Urinary bladder (tissue), 4 donors: ENCODE measurements around the gene BAD. TPM values are rescaled to one million over a fixed set of nuclear protein-coding genes. Genes with fewer than 3 reads are reported as not detected.

Experiments used
- DNase-seq: peaks from one replicate; pipeline ENCODE4 v3.0.0-alpha.2; 2015; ENCODE audit errors: extremely low spot score
- H3K27ac ChIP-seq: one replicate; pipeline ENCODE4 v1.5.1; 2013; ENCODE audit warnings: low read depth, mild to moderate bottlenecking, moderate library complexity
- H3K36me3 ChIP-seq: one replicate; pipeline ENCODE4 v1.6.1; 2013; ENCODE audit warnings: mild to moderate bottlenecking, moderate library complexity; ENCODE audit not compliant: insufficient read depth
- H3K4me1 ChIP-seq: one replicate; pipeline ENCODE4 v1.6.1; 2013; ENCODE audit warnings: mild to moderate bottlenecking, moderate library complexity; ENCODE audit not compliant: insufficient read depth
- H3K4me3 ChIP-seq: one replicate; pipeline ENCODE4 v1.5.1; 2013; ENCODE audit warnings: low read depth, low read length
- WGBS: extraction: QIAGEN DNeasy Blood & Tissue Kit; methylation state at CpG from one replicate; pipeline ENCODE4 v1.1.7; 2013; 5-methylcytosine and 5-hydroxymethylcytosine counted together
- polyA plus RNA-seq: library from polyadenylated mRNA; stranded (reverse); fragments of 200-250 nt; gene quantifications from one replicate; pipeline ENCODE4 v1.2.3, GENCODE V29; 2013
- total RNA-seq: library from RNA; depleted of rRNA; stranded (reverse); fragments of >200 nt; gene quantifications from one replicate; pipeline ENCODE4 v1.2.3, GENCODE V29; 2014
- donor health status: healthy with polysubstance abuse.
- donor health status: healthy.

The BAD gene
- total and polyA plus RNA-seq, 2 donors, result 34.2 to 111 TPM

DNA sequence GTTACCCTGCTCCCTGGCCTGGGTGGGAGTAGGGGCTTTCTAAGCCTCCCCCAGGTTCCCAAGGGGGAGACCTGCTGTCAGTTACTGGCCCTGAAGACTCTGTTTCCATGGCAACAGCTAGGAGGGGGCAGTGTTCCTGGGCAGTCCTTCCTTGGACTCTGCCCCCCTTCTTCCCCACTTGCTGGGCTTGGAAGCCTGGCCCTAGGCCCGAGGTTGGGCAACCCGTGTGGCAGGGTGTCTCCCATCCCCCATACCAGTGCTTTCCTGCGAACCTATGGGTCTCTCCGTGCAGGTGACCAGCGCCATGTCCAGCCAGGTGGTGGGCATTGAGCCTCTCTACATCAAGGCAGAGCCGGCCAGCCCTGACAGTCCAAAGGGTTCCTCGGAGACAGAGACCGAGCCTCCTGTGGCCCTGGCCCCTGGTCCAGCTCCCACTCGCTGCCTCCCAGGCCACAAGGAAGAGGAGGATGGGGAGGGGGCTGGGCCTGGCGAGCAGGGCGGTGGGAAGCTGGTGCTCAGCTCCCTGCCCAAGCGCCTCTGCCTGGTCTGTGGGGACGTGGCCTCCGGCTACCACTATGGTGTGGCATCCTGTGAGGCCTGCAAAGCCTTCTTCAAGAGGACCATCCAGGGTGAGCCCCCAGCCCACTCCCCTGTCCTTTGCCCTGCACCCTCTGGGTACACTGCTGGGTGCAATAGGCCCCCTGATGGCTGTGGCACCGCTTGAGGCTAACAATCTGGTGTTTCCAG lies 22.6 kb upstream of the BAD start:
- H3K4me3 ChIP-seq, result peak overlapping the region; percentile 73
- H3K36me3 ChIP-seq, result no peaks in the 10 kb centered on the region
- H3K4me1 ChIP-seq, result no peaks in the 10 kb centered on the region
- no peak overlapping the region for H3K27ac ChIP-seq
- DNase-seq, result no peak
- 81% methylated on average over 15 of the region's 15 CpGs for WGBS

DNA sequence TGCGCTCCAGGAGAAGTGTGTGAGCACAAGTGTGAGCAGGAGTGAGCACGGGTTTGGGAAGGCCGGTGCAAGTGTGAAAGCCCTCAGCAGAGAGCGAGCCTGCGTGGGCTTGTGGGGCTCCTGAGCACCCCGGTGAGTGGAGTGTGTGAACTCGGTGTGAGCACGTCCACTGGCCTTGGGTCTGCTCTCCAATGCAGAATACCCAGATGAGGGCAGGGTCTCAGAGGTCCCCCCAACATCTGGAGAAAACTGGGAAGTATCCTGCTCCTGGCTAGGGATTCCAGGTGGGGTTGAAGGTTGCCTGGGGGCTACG lies 22.1 kb upstream of the BAD start:
- no peaks in the 10 kb centered on the region for H3K36me3 ChIP-seq
- no peak for DNase-seq
- no peak overlapping the region for H3K27ac ChIP-seq
- H3K4me3 ChIP-seq, result peak overlapping the region; percentile 73
- no peaks in the 10 kb centered on the region for H3K4me1 ChIP-seq
- WGBS, result 31% methylated on average over 9 of the region's 9 CpGs

DNA sequence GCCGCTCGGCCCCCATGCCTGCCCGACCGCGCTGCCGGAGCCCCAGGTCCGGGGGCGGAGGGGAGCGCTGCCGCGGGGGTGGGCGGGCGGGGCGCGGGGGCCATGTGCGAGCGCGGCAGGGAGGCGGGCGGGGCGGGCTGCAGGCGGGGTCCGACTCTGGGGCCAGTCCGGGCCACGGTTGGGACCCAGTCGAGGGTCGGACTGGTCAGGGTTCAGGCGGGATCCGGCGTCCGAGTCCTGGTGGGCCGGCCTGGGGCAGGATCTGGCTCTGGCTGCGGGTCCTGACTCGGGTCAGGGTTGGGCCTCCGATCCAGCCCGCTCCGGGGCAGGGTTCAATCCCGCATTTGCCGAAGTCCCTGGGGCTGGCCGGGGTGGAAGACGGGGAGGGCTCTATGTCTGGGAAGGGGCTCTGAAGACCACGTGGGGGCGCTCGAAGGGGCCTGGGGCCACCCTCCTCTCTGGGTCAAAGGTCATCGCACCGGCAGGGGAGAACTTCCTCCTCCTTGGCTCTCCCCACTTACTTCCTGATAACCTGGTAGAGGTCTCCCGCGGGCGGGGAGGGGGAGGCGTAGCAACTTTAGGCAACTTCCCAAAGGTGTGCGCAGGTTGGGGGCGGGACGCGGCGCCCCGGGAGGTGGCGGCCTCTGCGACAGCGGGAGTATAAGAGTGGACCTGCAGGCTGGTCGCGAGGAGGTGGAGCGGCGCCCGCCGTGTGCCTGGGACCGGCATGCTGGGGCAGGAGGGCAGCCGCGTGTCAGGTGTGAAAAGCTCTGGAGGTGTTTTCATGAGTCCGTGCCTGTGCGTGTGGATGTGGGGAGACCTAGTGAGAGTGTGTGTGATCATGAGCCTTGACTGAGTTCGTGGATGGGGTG lies 21.5 kb upstream of the BAD start:
- Histone ChIP-seq H3K27ac (peak overlapping the region; percentile 70), H3K4me1 (no peaks in the 10 kb centered on the region), H3K36me3 (no peaks in the 10 kb centered on the region), H3K4me3 (peak overlapping the region; percentile 73)
- DNase-seq, result no peak
- 2% methylated on average over 71 of the region's 71 CpGs for WGBS

DNA sequence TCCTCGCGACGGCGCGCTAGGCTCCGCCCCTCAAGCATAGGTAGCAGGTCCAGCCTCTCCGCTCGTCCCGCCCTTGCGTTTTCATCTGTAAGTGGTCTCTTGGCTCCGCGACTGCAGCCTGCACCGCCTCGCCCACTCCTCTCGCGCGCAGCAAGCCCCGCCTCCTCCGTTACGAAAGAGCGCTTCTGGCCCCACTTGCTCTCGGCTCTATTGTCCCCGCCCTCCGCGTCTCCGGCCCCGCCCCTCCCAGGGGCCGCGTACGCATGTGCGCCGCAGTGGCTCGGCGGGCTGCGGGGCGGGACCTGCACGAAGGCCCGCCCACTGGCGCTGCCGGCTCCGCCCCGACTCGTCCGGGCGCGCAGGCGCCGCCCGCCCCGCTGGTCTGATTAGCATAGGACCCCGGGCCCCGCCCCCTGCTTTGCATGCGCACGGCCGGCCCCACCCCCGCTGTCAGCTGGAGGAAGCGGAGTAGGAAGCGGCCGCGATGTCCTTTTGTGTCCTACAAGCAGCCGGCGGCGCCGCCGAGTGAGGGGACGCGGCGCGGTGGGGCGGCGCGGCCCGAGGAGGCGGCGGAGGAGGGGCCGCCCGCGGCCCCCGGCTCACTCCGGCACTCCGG lies 20.7 kb upstream of the BAD start, which contains the start of gene ESRRA:
ESRRA (plus strand) TSS at position 450 of the 616 bp plus-strand sequence. CDS start 1,656 bp downstream, outside the sequence.
- Histone ChIP-seq H3K27ac (peak within 1 kb of the TSS; percentile 85), H3K4me1 (no peaks in the 10 kb centered on the region), H3K36me3 (no peaks in the 10 kb centered on the region), H3K4me3 (peak within 1 kb of the TSS; percentile 73)
- WGBS, result under 1% methylated on average over 81 of the region's 81 CpGs
- DNase-seq, result peak; percentile 92

DNA sequence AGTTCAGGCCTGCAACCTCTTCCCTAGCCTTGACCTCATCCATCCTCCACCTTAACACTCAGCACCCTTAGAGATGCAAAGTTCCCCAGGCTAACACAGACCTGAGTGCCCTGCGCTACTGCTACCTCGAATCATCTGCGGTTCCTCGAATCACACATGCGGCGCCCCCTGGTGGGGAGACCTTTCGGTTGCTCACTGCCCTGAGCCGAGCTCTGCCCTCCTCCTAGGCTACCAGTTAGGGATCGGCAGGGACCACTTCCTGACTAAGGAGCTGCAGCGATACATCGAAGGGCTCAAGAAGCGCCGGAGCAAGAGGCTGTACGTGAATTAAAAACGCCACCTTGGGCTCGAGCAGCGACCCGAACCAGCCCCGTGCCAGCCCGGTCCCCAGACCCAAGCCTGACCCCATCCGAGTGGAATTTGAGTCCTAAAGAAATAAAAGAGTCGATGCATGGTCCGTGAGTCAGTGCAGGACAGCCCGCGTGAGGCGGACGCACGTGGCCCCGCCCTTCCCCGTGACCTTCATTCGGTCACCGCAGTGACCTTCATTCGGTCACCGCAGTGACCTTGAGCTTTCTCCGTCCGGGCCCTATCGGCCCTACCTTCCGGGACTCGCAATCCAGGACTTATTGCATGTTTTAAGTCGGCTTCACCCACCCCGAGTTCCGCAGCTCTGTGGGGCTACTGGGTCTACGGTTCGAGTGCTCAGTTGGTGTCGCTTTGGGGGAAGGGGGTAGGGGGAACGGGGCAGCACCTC lies 20.0 kb upstream of the BAD start:
- Histone ChIP-seq H3K36me3 (no peaks in the 10 kb centered on the region), H3K27ac (peak overlapping the region; percentile 85), H3K4me3 (peak overlapping the region; percentile 37), H3K4me1 (no peaks in the 10 kb centered on the region)
- peak; percentile 71 for DNase-seq
- under 1% methylated on average over 46 of the region's 46 CpGs for WGBS

DNA sequence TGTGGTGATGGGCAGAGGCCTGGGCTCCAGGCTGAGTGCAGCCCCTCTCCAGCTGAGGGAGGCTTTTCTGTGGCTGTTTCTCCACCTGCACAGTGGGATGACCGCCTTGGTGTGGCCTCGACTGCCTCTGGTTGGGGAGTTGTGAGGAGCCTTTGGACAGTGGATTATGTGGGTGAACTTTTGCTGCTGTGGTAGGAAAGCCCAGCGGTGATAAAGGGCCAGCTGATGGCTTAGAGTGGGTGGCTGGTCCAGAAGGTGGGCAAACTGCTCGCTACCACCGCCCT lies 19.5 kb upstream of the BAD start:
- no peak overlapping the region for H3K4me3 ChIP-seq
- WGBS, result 57% methylated on average over 5 of the region's 5 CpGs
- H3K4me1 ChIP-seq, result peaks cover 3% of the 10 kb centered on the region
- no peak overlapping the region for H3K27ac ChIP-seq
- DNase-seq, result no peak
- H3K36me3 ChIP-seq, result no peaks in the 10 kb centered on the region

DNA sequence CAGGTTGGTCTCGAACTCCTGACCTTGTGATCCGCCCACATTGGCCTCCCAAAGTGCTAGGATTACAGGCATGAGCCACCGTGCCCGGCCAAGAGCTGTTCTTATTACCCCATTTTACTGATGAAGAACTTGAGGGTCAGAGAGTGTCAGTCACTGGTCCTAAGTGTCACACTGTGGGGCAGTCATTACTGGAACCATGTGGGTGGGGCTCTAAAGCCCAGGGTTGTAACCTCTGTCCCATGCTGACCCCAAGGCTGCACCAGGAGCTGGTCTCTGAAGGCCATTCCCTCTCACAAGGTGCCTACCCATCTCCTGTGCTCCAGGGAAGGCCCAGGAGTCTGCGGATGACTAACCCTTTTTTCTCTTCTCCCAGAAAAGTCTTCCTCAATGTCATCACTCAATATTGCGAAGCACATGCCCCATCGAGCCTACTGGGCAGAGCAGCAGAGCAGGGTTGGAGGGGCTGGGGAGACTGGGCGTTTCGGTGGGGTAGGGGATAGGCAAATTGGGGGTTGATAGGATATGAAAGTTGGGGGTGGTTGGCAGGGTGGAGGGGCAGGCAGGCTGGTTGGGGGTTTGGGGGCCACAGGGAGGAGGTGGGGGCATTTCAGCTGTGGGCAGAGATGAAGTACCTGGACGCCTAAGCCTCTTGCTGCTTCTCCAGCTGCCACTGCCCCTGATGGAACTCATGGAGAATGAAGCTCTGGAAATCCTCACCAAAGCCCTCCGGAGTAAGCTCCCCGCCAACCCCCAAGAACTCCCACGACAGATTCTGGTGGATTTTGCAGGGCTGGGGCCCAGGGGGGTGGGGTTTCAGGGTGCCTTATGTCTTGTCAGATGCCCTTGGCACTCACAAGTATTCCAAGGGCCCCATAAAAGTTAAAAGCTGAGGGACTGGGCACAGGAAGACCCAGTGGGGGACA lies 18.9 kb upstream of the BAD start:
- no peaks in the 10 kb centered on the region for H3K36me3 ChIP-seq
- peaks cover 3% of the 10 kb centered on the region for H3K4me1 ChIP-seq
- no peak overlapping the region for H3K27ac ChIP-seq
- WGBS, result 81% methylated on average over 13 of the region's 13 CpGs
- no peak for DNase-seq
- no peak overlapping the region for H3K4me3 ChIP-seq

DNA sequence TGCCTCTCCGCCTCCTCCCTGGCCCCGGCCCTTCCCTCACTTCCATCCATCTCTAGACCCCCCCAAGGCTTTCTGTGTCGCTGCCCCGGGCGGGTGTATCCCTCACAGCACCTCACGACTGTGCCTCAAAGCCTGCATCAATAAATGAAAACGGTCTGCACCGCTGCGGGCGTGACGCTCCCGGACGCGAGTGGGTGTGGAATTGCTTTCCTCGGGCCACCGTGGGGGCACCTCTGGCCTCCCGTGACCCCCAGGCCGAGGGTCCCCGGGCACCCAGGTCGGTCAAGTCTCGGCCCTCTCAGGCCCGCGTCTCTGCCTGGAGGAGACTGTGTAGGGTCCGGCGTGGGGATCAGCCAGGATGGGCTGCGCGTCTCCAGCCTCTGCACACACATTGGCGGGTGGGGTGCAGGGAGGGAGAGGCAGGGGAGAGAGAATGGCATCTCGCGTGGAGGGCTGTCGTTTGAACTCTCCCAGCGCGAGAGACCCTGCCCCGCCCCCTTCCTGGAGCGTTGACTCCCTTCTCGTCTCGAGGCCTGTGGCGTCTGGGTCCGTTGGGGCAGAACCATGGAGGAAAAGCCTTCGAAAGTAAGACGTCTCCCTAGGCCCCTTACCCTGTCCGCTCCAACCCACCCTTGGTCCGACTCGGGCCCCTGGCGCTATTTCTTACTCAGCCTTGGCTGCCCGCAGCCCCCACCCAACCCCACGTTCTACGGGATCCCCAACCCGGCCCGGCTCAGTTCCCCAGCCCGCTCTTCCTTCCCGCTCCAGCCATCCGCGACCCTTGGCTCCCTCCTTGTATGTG lies 15.6 kb upstream of the BAD start, which contains the start of gene CATSPERZ:
CATSPERZ (plus strand) TSS at position 512 of the 802 bp plus-strand sequence; CDS start at position 565, 53 bp downstream.
- 17% methylated on average over 54 of the region's 54 CpGs for WGBS
- Histone ChIP-seq H3K27ac (no peak within 1 kb of the TSS), H3K4me1 (peaks cover 3% of the 10 kb centered on the region), H3K36me3 (no peaks in the 10 kb centered on the region), H3K4me3 (peak within 1 kb of the TSS; percentile 24)
- DNase-seq, result no peak

DNA sequence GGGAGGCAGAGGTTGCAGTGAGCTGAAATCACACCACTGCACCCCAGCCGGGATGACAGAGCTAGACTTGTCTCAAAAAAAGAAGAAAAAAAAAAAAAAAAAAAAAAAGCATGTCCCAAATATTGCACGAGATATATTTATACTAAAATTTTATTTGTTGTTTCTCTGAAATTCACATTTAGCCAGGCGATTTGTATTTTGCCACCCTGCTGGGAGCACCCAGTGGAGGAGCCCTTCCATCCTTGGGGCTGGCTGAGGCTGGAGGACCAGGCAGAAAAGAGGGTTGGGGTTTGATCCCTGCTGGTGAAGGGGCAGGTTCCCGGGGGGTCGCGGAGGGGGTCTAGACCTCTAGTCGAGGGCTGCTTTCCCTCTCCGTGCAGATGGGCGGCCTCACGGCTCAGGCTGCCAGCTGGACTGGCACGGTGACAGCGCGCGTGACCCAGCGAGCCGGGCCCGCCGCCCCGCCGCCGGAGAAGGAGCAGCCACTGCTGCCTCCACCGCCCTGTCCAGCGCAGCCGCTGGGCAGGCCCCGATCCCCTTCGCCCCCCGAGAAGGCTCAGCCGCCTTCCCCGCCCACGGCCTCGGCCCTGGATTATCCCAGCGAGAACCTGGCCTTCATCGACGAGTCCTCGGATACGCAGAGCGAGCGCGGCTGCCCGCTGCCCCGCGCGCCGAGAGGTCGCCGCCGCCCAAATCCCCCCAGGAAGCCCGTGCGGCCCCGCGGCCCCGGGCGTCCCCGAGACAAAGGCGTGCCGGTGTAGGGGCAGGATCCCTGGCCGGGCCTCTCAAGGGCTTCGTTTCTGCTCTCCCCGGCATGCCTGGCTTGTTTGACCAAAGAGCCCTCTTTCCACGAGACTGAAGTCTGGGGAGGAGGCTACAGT lies 14.7 kb upstream of the BAD start:
- DNase-seq, result no peak
- Histone ChIP-seq H3K27ac (no peak overlapping the region), H3K36me3 (no peaks in the 10 kb centered on the region), H3K4me1 (peaks cover 3% of the 10 kb centered on the region), H3K4me3 (peak overlapping the region; percentile 24)
- 4% methylated on average over 60 of the region's 60 CpGs for WGBS

DNA sequence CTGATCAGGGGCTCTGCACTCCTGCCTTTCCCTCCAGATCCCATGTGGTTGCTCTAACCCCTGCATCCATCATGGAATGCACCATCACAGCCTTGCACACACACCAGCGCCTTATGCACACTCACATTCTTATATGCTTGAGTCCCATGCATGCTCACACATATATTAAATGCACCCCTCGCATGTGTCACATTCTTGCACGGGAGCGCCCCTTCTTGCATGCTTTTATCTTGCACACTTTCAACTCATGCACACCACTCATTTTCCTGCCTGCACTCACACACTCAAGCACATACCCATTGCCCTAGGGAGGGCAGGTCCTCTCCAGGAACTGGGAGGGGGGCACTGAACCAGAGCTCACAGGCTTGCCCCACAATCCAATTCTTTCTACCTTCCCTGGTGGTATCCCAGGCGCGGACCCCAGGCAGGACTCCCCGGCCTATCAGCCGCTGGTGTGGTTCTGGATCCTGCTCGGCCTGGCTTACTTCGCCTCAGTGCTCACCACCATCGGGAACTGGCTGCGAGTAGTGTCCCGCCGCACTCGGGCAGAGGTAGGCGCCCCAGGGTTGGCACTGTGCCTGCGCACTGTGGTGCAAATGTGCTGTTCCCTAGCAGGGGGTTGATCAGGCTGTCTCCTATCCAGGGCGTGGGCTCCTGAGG lies 13.4 kb upstream of the BAD start:
- H3K36me3 ChIP-seq, result no peaks in the 10 kb centered on the region
- H3K4me3 ChIP-seq, result no peak overlapping the region
- H3K27ac ChIP-seq, result no peak overlapping the region
- DNase-seq, result no peak
- 49% methylated on average over 18 of the region's 18 CpGs for WGBS
- peaks cover 3% of the 10 kb centered on the region for H3K4me1 ChIP-seq
